Measurements from ENCODE around the gene PKP1.

PKP1 gene

GRCh38 chr1:201304126-201304525, 20.8 kb downstream of the PKP1 start:
- no peak overlapping the region for H3K4me3 ChIP-seq (ENCODE audit: low read depth, low read length)
- no peak for DNase-seq (ENCODE audit: low read depth)
- TF ChIP-seq CTCF (IDR thresholded peaks at IDR 0.05; ENCODE audit: control insufficient read depth, extremely low read depth, insufficient read depth): no peak

GRCh38 chr1:201305815-201306214, 22.5 kb downstream of the PKP1 start:
- TF ChIP-seq CTCF (IDR thresholded peaks at IDR 0.05; ENCODE audit: control insufficient read depth, extremely low read depth, insufficient read depth): no peak
- no peak overlapping the region for H3K4me3 ChIP-seq (ENCODE audit: low read depth, low read length)
- DNase-seq (ENCODE audit: low read depth): no peak

GRCh38 chr1:201307231-201307630, 23.9 kb downstream of the PKP1 start:
- no peak overlapping the region for H3K4me3 ChIP-seq (ENCODE audit: low read depth, low read length)
- no peak for DNase-seq (ENCODE audit: low read depth)
- TF ChIP-seq CTCF (IDR thresholded peaks at IDR 0.05; ENCODE audit: control insufficient read depth, extremely low read depth, insufficient read depth): no peak

- peak; percentile 85 for DNase-seq (ENCODE audit: low read depth)
- TF ChIP-seq CTCF (IDR thresholded peaks at IDR 0.05; ENCODE audit: control insufficient read depth, extremely low read depth, insufficient read depth): no peak
- H3K4me3 ChIP-seq (ENCODE audit: low read depth, low read length): no peak overlapping the region
Measured at GRCh38 chr1:201307760-201308499, 24.6 kb downstream of the PKP1 start.

GRCh38 chr1:201309416-201309815, 26.1 kb downstream of the PKP1 start:
- DNase-seq (ENCODE audit: low read depth): peak; percentile 99
- peak; percentile 90 for TF ChIP-seq CTCF (IDR thresholded peaks at IDR 0.05; ENCODE audit: control insufficient read depth, extremely low read depth, insufficient read depth)
- no peak overlapping the region for H3K4me3 ChIP-seq (ENCODE audit: low read depth, low read length)

- no peak for DNase-seq (ENCODE audit: low read depth)
- H3K4me3 ChIP-seq (ENCODE audit: low read depth, low read length): no peak overlapping the region
- TF ChIP-seq CTCF (IDR thresholded peaks at IDR 0.05; ENCODE audit: control insufficient read depth, extremely low read depth, insufficient read depth): no peak
Measured at GRCh38 chr1:201310251-201310985, 27.1 kb downstream of the PKP1 start.

All from LNCaP clone FGC (cell line).